Right lobe of liver (tissue), 4 donors: ENCODE results near the gene NAV1.

Experiments used
- CTCF ChIP-seq, 4 donors: fragments of 200-600 bp in 3 of 4; fragments of 450-650 bp in 1 of 4; IDR thresholded peaks; one replicate each; pipeline versions ENCODE4 v1.5.1 to v1.8.0; 2016 to 2022; ENCODE audit warnings: antibody characterized with exemption in 4 of 4, mild to moderate bottlenecking in 2 of 4
- POLR2A ChIP-seq: fragments of 450-650 bp; IDR thresholded peaks from one replicate; pipeline ENCODE4 v1.6.1; 2017; ENCODE audit warnings: antibody characterized with exemption, mild to moderate bottlenecking
- donor health status: DM: no; HTN: no; CAD: no.
- donor health status: DM: no; HTN: no; CAD: no.
- donor health status: DM: no; HTN: yes; CAD: no.

GRCh38 chr1:201551096-201551495 is 12.2 kb downstream of the NAV1 start:
- TF ChIP-seq CTCF (IDR thresholded peaks at IDR 0.05) (no peak), POLR2A (no peak)
